ENCODE measurements around the gene EML3.

DNA sequence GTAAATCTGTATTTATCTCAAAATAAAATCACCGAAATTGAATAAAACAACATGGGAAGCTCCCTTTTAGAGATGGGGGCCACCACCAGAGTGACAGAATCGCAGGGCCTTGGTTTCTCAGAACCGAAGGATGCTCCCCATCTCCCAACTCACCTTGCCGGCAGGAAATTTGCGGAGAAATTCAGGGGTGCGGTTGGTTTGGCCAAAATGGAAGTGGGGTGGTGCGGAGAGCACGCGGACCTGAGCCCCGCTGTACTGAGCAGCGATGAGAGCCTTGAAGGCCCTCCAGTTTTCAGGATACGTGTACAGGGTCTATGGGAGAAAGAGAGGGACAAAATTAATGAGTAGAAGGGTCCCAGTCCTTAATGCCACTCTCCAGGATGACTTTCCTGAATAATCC, 40.1 kb downstream of the EML3 start:
- TF ChIP-seq, protein P1, sequence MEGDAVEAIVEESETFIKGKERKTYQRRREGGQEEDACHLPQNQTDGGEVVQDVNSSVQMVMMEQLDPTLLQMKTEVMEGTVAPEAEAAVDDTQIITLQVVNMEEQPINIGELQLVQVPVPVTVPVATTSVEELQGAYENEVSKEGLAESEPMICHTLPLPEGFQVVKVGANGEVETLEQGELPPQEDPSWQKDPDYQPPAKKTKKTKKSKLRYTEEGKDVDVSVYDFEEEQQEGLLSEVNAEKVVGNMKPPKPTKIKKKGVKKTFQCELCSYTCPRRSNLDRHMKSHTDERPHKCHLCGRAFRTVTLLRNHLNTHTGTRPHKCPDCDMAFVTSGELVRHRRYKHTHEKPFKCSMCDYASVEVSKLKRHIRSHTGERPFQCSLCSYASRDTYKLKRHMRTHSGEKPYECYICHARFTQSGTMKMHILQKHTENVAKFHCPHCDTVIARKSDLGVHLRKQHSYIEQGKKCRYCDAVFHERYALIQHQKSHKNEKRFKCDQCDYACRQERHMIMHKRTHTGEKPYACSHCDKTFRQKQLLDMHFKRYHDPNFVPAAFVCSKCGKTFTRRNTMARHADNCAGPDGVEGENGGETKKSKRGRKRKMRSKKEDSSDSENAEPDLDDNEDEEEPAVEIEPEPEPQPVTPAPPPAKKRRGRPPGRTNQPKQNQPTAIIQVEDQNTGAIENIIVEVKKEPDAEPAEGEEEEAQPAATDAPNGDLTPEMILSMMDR (IDR thresholded peaks at IDR 0.05) = no peak
- TF ChIP-seq POLR2A (IDR thresholded peaks at IDR 0.05) = no peak
